ENCODE data around the gene C17orf100.
"Not testable (repeated sequence)": the region's sequence is repeated elsewhere in the genome, so short reads cannot be mapped to it uniquely, and the experiment has no call there.

Gene C17orf100

GRCh38 chr17:6684881-6685767 lies 33.6 kb downstream of the C17orf100 start:
- Histone ChIP-seq H3K4me1 (peaks cover 0 to 17% (median 6%) of the 10 kb centered on the region in 10 experiments; a peak in 14 of 20 replicates), H3K36me3 (no peaks in the 10 kb centered on the region), H3K27ac (no peak overlapping the region), H3K27me3 (peaks cover 0 to 28% (median 4%) of the 10 kb centered on the region in 11 experiments; a peak in 11 of 22 replicates), H3K9ac (no peak overlapping the region), H3K9me3 (replicated peaks in 1 of 11) (0 out of 22 replicates have a peak, but pooled peaks cover 0 to 9% (median 0%) of the 10 kb centered on the region in 11 experiments), H3K4me3 (no peak overlapping the region), H3K4me2 (no peak overlapping the region), H4K20me1 (no peaks in the 10 kb centered on the region; a peak in 1 of 22 replicates)
- no peak for TF ChIP-seq Cebpa-rat (IDR thresholded peaks at IDR 0.05)

GRCh38 chr17:6686026-6686425 lies 34.5 kb downstream of the C17orf100 start:
- Histone ChIP-seq H3K27ac (no peak overlapping the region), H3K9me3 (replicated peaks in 1 of 11) (0 out of 22 replicates have a peak, but pooled peaks cover 0 to 9% (median 0%) of the 10 kb centered on the region in 11 experiments), H3K4me1 (peaks cover 0 to 8% (median 0%) of the 10 kb centered on the region in 10 experiments; a peak in 8 of 20 replicates), H3K36me3 (no peaks in the 10 kb centered on the region), H3K9ac (no peak overlapping the region), H3K27me3 (peaks cover 0 to 19% (median 0%) of the 10 kb centered on the region in 11 experiments; a peak in 9 of 22 replicates), H4K20me1 (no peaks in the 10 kb centered on the region; a peak in 1 of 22 replicates), H3K4me2 (no peak overlapping the region), H3K4me3 (no peak overlapping the region)
- TF ChIP-seq Cebpa-rat (IDR thresholded peaks at IDR 0.05): no peak

- no peaks in the 10 kb centered on the region for H3K4me1 ChIP-seq
- no peaks in the 10 kb centered on the region for H3K36me3 ChIP-seq
Observed at GRCh38 chr17:6688944-6689343, 37.4 kb downstream of the C17orf100 start.

GRCh38 chr17:6690641-6691040 lies 39.1 kb downstream of the C17orf100 start:
- Histone ChIP-seq H4K20me1 (no peaks in the 10 kb centered on the region; a peak in 1 of 22 replicates), H3K27me3 (peaks cover 0 to 3% (median 0%) of the 10 kb centered on the region in 11 experiments; a peak in 2 of 22 replicates), H3K4me2 (no peak overlapping the region), H3K36me3 (no peaks in the 10 kb centered on the region), H3K4me3 (no peak overlapping the region), H3K27ac (no peak overlapping the region), H3K4me1 (no peaks in the 10 kb centered on the region), H3K9me3 (replicated peaks in 1 of 11) (no peaks in the 10 kb centered on the region), H3K9ac (no peak overlapping the region)
- no peak for TF ChIP-seq Cebpa-rat (IDR thresholded peaks at IDR 0.05)

More at GRCh38 chr17:6688944-6689343, 37.4 kb downstream of the C17orf100 start:
- Histone ChIP-seq H4K20me1 (no peaks in the 10 kb centered on the region; a peak in 1 of 22 replicates), H3K9ac (no peak overlapping the region), H3K9me3 (replicated peaks in 1 of 11) (no peaks in the 10 kb centered on the region), H3K27ac (no peak overlapping the region), H3K27me3 (peaks cover 0 to 5% (median 0%) of the 10 kb centered on the region in 11 experiments; a peak in 2 of 22 replicates), H3K4me2 (no peak overlapping the region), H3K4me3 (no peak overlapping the region)
- TF ChIP-seq Cebpa-rat (IDR thresholded peaks at IDR 0.05): no peak

- H3K36me3 ChIP-seq: no peaks in the 10 kb centered on the region
- TF ChIP-seq Cebpa-rat (IDR thresholded peaks at IDR 0.05): no peak
- H3K4me3 ChIP-seq: no peak overlapping the region
- no peaks in the 10 kb centered on the region for H3K4me1 ChIP-seq
- H3K27ac ChIP-seq: no peak overlapping the region
- H3K27me3 ChIP-seq: peaks cover 0 to under 1% (median 0%) of the 10 kb centered on the region in 11 experiments; a peak in 2 of 22 replicates
- no peak overlapping the region for H3K9ac ChIP-seq
- H4K20me1 ChIP-seq: no peaks in the 10 kb centered on the region; a peak in 2 of 22 replicates
- H3K9me3 ChIP-seq (replicated peaks in 1 of 11): no peaks in the 10 kb centered on the region
- no peak overlapping the region for H3K4me2 ChIP-seq
Observed at GRCh38 chr17:6691546-6691945, 40.0 kb downstream of the C17orf100 start.

- H3K27ac ChIP-seq; H3K27me3 ChIP-seq; H3K4me1 ChIP-seq; H3K4me2 ChIP-seq; H3K9ac ChIP-seq; H3K4me3 ChIP-seq; H4K20me1 ChIP-seq; H3K9me3 ChIP-seq (replicated peaks in 1 of 11); H3K36me3 ChIP-seq: not testable (repeated sequence)
Observed at GRCh38 chr17:6691958-6692357, 40.4 kb downstream of the C17orf100 start.

- H3K27me3 ChIP-seq: no peaks in the 10 kb centered on the region; a peak in 1 of 22 replicates
- H4K20me1 ChIP-seq: no peaks in the 10 kb centered on the region; a peak in 1 of 22 replicates
- TF ChIP-seq Cebpa-rat (IDR thresholded peaks at IDR 0.05): no peak
- H3K27ac ChIP-seq: no peak overlapping the region
- H3K4me1 ChIP-seq: no peaks in the 10 kb centered on the region
- no peak overlapping the region for H3K4me3 ChIP-seq
- no peaks in the 10 kb centered on the region for H3K9me3 ChIP-seq (replicated peaks in 1 of 11)
- no peaks in the 10 kb centered on the region for H3K36me3 ChIP-seq
- H3K9ac ChIP-seq: no peak overlapping the region
- H3K4me2 ChIP-seq: no peak overlapping the region
Observed at GRCh38 chr17:6695051-6695450, 43.5 kb downstream of the C17orf100 start.

GRCh38 chr17:6695565-6695964 lies 44.0 kb downstream of the C17orf100 start:
- H3K4me3 ChIP-seq: no peak overlapping the region
- no peak overlapping the region for H3K9ac ChIP-seq
- H4K20me1 ChIP-seq: no peaks in the 10 kb centered on the region; a peak in 1 of 22 replicates
- no peak overlapping the region for H3K4me2 ChIP-seq
- no peak for TF ChIP-seq Cebpa-rat (IDR thresholded peaks at IDR 0.05)
- H3K9me3 ChIP-seq (replicated peaks in 1 of 11): no peaks in the 10 kb centered on the region
- no peaks in the 10 kb centered on the region for H3K36me3 ChIP-seq
- H3K27me3 ChIP-seq: no peaks in the 10 kb centered on the region; a peak in 1 of 22 replicates
- H3K27ac ChIP-seq: no peak overlapping the region
- H3K4me1 ChIP-seq: no peaks in the 10 kb centered on the region

GRCh38 chr17:6696906-6697305 lies 45.3 kb downstream of the C17orf100 start:
- TF ChIP-seq Cebpa-rat (IDR thresholded peaks at IDR 0.05): no peak
- no peak overlapping the region for H3K4me2 ChIP-seq
- no peaks in the 10 kb centered on the region for H3K9me3 ChIP-seq (replicated peaks in 1 of 11)
- H3K27me3 ChIP-seq: no peaks in the 10 kb centered on the region
- H3K4me3 ChIP-seq: no peak overlapping the region
- H3K9ac ChIP-seq: no peak overlapping the region
- no peaks in the 10 kb centered on the region for H3K4me1 ChIP-seq
- no peaks in the 10 kb centered on the region for H3K36me3 ChIP-seq
- H3K27ac ChIP-seq: no peak overlapping the region
- H4K20me1 ChIP-seq: no peaks in the 10 kb centered on the region; a peak in 1 of 22 replicates
